ENCODE results near the gene KLHDC10.
"Not testable (repeated sequence)": the region's sequence is repeated elsewhere in the genome, so short reads cannot be mapped to it uniquely, and the experiment has no call there.

The KLHDC10 gene

GRCh38 chr7:130069978-130070860, at the start of gene KLHDC10:
Gene KLHDC10 (plus strand): TSS chr7:130070534. CDS start chr7:130070644, 110 bp downstream.
- DNase-seq: peak; percentile 90

GRCh38 chr7:130021105-130021834, 49.1 kb upstream of the KLHDC10 start:
- no peak for DNase-seq

GRCh38 chr7:130022115-130022514, 48.2 kb upstream of the KLHDC10 start:
- DNase-seq: no peak

GRCh38 chr7:130022623-130023175, 47.6 kb upstream of the KLHDC10 start:
- no peak for DNase-seq

- DNase-seq: no peak
These were observed 45.9 kb upstream of the KLHDC10 start for GRCh38 chr7:130024390-130024789.

GRCh38 chr7:130032698-130033097, 37.6 kb upstream of the KLHDC10 start:
- no peak for DNase-seq

GRCh38 chr7:130037703-130038102, 32.6 kb upstream of the KLHDC10 start:
- no peak for DNase-seq

GRCh38 chr7:130040576-130040975, 29.8 kb upstream of the KLHDC10 start:
- DNase-seq: no peak

- no peak for DNase-seq
These were observed 22.5 kb upstream of the KLHDC10 start for GRCh38 chr7:130047831-130048230.

GRCh38 chr7:130048906-130049305, 21.4 kb upstream of the KLHDC10 start:
- no peak for DNase-seq

GRCh38 chr7:130052250-130052649, 18.1 kb upstream of the KLHDC10 start:
- not testable (repeated sequence) for DNase-seq

GRCh38 chr7:130055198-130055597, 15.1 kb upstream of the KLHDC10 start:
- DNase-seq: not testable (repeated sequence)

- DNase-seq: no peak
These were observed 8.1 kb upstream of the KLHDC10 start for GRCh38 chr7:130062246-130062645.

GRCh38 chr7:130063036-130063435, 7.3 kb upstream of the KLHDC10 start:
- DNase-seq: no peak

- DNase-seq: not testable (repeated sequence)
These were observed 5.8 kb upstream of the KLHDC10 start for GRCh38 chr7:130064580-130064926.

- no peak for DNase-seq
These were observed 4.7 kb upstream of the KLHDC10 start for GRCh38 chr7:130065500-130066152.

GRCh38 chr7:130069179-130069977, 956 bp upstream of the KLHDC10 start:
- DNase-seq: no peak

- DNase-seq: no peak
These were observed 708 bp downstream of the KLHDC10 start for GRCh38 chr7:130070861-130071622.

- no peak for DNase-seq
These were observed 1.6 kb downstream of the KLHDC10 start for GRCh38 chr7:130071701-130072622.

GRCh38 chr7:130079846-130080394, 9.6 kb downstream of the KLHDC10 start:
- no peak for DNase-seq
